Myocyte (in vitro differentiated cells): Measurements from ENCODE around the gene TP73. TPM values are rescaled to one million over a fixed set of nuclear protein-coding genes. Genes with fewer than 3 reads are reported as not detected.

Experiments used
- DNase-seq: peaks from one replicate; pipeline ENCODE4 v3.0.0-alpha.2; 2012; ENCODE audit warnings: low read depth
- polyA plus RNA-seq: library from polyadenylated mRNA; unstranded; fragments of >200 nt; gene quantifications from one replicate; pipeline ENCODE4 v1.2.1, GENCODE V29; 2012; ENCODE audit warnings: missing spikeins
- total RNA-seq: library from RNA; depleted of rRNA; stranded (reverse); fragments of >200 nt; gene quantifications from 2 replicates; pipeline ENCODE4 v1.2.3, GENCODE V29; 2014

The TP73 gene
- 1.3 and 2.2 TPM in 2 replicates for total RNA-seq
- 0.39 TPM for polyA plus RNA-seq

DNA sequence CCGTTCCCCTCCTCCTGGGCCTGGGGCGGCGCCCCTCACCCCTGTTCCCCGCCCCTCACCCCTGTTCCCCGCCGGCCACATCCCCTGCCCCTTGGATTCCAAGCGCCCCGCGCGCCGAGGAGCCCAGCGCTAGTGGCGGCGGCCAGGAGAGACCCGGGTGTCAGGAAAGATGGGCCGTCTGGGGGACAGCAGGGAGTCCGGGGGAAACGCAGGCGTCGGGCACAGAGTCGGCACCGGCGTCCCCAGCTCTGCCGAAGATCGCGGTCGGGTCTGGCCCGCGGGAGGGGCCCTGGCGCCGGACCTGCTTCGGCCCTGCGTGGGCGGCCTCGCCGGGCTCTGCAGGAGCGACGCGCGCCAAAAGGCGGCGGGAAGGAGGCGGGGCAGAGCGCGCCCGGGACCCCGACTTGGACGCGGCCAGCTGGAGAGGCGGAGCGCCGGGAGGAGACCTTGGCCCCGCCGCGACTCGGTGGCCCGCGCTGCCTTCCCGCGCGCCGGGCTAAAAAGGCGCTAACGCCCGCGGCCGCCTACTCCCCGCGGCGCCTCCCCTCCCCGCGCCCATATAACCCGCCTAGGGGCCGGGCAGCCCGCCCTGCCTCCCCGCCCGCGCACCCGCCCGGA lies at the start of gene TP73:
TP73 (plus strand) TSS at position 587 of the 618 bp plus-strand sequence. CDS start 29,850 bp downstream, outside the sequence.
- DNase-seq, result peak; percentile 26

DNA sequence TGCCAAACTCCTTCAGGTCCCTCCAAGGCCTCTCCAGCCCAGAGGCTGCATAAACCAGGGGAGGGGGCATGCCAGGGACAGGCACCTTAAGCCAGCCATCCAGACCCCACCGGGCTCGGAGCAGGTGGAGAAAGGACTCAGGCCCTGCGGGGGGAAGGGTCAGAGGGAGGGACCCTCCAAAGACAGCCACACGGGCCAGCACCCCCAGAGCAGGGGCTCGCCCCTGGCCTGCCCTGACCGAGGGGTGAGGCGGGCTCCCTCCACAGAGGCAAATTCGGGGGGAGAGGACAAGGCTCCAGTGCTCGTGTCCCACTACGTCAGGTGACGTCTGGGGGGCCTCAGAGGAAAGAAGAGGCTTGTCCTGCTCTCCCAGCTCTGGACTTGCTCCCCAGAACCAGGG lies 49.2 kb upstream of the TP73 start:
- DNase-seq, result no peak

DNA sequence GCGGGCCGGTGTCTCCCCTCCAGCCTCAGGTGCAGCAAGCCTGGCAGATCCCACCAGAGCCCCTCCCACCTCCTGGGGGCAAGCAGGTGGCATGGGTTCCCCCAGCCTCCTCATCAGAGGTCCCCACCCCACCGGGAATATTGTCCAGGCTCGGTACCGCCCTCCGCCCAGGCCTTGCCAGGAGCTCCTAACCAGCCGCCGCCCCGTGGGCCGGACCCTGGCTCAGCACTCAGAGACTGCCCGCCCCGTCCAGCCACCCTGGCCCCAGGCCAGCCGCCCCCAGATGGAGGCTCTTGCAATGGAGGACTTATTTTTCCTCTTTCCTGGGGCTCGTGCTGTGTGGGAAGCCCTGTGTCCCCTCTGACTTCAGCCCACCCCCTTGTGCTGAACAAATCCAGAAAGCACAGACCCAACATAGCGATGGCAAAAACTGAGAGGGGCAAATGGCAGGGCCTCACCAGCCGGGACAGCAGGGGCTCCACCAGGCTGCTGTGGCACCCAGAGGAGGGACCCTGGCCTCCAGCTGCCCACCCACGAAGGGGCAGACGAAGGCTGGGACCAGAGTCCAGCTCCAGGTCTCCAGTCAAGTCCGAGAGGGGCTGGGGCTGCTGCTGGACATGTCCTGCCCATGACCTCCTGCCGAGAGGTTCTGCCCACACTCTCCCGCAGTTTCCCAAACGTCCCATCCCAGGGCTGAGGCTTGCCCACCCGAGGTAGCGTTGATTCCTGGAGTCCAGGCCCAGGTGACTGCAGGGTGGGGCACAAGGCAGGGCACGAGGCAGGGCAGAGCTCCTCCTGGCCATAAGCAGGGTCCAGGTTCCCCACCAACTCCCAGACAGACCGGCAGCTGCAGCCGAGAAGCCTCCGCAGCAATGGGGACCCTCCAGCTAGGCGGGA lies 48.5 kb upstream of the TP73 start:
- no peak for DNase-seq

GRCh38 chr1:3604468-3604974 lies 47.8 kb upstream of the TP73 start:
- DNase-seq, result no peak

- DNase-seq, result no peak
Measured at GRCh38 chr1:3604997-3605823, 47.1 kb upstream of the TP73 start.

DNA sequence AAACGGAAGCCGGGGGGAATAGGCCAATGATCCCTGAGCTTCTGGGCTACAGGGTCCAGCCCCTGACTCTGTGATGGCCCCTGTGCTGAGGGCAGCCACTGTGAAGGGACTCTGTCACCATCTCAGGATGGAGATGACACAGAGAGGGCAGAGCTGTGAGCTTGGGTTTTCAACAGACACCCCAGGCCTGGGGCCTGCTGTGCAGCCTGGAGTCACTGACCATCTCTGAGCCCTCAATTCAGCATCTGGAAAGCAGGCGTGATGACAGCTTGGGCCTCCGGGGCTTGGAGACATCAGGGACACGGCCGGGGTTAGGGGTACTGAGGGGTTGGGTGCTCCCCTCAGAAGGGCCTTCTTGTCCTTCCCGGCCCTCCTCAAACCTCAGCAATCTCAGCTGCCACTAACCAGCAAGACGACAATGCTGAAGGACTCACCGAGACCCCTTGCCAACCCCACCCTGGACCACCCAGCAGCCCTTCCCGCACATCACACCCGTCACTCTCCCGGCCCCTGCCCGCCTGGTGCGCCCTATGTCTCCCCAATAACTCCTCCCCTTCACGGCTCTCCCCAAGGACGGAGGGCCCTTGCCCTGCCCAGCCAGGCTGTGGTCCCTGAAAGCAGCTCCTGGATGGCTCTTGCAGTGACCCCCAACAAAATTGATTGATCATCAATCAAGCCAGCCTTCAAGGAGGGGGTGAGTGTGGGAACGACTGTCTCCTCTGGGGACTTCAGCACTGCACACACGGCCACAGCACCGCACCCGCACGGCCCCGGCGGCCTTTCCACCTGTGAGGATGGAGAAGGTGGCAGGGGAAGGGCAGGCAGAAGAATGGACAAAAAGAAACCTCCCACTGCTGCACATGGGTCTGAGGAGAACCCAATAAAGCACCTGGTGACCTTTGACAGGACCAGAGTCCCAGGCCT lies 45.3 kb upstream of the TP73 start:
- no peak for DNase-seq

DNA sequence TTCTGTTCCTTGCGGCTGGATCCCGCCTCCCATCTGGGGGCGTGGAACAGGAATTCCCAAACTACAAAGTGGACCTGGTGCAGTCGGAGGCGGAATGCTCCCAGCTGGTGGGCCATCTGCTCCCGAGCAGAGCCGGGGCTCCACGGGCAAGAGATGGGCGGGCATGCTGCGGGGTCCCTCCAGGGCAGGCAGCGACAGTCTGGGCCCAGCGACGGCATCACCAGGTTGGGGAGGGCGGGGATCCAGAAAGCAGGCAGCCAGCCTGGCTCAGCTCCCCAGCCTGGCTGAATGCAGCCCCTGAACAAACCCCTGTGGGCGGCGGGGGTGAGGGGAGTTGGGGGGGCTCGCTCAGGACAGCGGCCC lies 44.6 kb upstream of the TP73 start:
- no peak for DNase-seq

DNA sequence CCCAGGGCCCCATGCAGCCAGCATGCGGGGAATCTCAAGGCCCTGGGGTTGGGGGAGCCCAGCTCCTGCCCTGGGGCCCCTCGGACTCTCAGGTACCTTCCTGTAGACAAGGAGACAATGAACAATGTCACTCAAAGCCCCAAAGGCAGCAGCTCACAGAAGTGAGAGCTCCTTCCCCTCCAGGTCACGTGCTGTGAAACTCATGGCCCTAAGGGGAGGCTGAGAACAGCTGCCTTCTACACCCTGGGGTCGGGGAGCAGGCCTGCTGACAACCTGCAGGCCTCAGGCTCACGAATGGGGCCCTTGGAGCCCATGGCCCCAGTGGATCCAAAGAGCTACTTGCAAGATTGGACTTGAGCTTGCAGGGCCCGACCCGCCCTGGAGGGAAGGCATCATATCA lies 44.2 kb upstream of the TP73 start:
- no peak for DNase-seq

DNA sequence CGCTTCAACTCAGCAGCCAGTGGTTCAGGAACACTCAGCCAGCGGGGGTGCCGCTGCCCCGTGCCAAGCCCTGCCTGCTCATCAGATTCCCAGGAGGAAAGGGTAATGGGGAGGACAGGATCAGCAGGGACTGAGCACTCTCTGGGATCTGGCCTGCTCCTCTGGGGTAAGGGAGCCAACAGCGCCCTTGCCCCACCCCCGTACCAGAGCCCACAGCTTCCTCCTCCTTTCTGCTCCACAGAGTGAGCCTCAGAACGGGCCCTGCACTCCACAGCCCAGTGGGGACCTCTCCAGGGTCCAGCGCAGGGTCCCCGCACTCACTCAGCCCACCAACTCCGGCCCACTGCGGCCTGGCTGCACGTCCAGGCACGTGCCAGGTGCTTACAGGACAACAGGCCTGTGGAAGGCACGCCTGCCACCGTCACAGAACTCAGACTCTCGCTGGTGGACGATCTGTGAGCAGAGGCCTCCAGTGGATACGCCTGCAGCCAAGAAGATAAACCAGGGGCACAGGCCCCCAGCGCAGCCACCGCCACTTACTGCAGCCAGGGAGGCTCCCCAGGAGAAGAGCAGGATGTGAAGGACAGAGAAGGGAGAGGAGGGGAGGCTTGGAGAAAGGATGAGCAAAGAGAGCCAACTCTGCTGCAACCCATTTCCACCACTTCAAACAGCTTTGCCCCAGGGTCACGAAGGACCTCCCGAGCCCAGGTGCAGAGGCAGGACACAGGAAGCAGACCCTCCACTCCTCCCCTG lies 43.1 kb upstream of the TP73 start:
- DNase-seq, result no peak

DNA sequence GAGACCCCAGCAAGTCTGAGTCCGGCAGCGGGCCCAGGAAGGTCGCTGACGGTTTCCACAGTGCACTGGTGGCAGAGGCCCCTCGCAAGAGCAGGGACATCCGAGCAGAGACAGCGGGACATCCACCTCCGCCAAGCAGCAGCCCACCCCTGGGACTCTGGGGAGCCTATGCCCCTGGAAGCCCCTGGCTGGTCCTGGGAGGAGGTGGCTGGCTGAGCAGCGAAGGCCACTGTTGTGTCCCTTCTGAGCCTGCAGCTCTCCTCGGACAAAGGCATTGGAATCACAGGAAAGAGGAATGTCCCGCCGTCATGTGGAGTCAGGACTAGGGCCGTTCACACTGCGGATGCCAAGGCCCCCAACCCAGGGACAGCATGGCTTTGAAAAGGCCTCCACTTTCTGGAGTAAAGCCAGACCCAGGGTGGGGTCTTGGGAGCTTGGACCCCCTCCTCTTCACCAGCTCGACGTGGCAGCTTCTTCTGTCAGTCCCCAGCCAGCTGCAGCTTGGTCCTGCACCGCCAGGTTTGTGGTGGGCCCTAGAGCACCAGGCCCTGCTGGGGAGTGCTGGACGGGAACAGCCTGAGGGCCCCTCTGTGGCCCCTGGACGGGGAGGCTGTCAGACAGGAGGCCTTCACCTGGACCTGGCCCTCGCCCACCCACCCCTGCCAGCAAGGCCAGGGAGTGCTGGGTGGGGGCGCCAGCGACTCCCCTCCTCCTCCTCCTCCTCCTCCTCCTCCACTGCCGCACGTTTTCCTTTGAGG lies 42.4 kb upstream of the TP73 start:
- no peak for DNase-seq

- no peak for DNase-seq
Measured at GRCh38 chr1:3610527-3611169, 41.7 kb upstream of the TP73 start.

DNA sequence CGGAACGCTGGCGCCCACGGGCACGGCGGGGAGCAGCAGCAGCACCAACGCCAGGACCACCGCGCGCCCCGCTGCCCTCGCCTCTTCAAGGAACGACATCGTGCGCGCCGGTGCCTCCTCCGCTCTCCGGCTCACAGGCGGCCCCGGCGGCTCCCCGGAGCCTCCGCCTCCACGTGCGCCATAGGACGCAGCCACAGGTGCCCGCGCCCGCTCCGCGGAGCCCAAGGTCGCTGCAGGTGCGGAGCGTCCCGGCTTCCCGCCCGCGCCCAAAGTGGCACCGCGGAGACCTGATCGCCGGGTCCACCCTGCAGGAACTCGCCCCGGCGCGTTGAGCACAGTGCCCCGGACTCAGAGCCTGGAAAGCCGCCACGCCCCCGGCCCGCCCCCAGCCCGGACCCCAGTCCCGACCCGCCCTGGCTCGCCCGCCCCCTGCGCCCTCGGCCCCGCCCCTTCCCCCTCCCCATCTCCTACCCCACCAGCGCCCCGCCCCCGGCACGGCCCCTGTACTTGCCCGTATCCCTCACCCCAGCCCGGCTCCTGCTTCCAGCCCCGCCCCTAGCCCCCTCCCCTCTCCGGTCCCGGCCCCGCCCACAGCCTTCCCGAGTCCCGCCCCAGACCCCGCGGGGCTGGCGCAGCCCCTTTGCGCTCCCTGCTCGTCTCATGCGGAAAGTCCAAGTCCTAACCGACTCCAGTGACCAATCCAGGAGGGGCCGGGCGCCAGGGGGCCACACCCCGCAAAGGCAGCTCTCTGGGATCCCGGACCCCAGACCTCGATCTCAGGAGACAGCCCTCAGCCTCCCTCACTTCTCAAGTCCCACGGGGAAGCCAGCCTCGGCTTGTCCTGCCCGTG lies 40.9 kb upstream of the TP73 start, which contains the start of gene MEGF6:
MEGF6 (minus strand) TSS at position 339 of the 850 bp plus-strand sequence; CDS start at position 99, 240 bp downstream.
- no peak for DNase-seq

DNA sequence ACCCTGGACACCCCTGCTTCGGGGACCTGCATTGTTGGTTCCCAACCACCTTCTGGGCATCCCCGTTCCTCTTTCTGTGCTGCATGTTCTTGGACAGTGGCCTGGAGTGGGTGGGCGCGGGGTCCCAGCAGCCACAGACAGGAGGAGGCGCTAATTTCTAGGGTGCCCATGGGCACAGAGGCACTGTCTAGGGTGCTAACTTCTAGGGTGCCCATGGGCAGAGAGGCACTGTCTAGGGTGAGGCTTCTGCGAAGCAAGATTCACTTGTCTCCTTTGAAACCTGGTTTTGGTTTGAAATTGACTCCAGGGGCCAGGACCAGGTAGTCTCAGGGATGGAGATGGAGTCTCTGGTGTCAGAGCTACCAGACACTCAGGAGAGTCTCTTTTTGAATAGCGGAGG lies 40.2 kb upstream of the TP73 start:
- no peak for DNase-seq

GRCh38 chr1:3614755-3615742 lies 37.3 kb upstream of the TP73 start:
- peak; percentile 9 for DNase-seq

DNA sequence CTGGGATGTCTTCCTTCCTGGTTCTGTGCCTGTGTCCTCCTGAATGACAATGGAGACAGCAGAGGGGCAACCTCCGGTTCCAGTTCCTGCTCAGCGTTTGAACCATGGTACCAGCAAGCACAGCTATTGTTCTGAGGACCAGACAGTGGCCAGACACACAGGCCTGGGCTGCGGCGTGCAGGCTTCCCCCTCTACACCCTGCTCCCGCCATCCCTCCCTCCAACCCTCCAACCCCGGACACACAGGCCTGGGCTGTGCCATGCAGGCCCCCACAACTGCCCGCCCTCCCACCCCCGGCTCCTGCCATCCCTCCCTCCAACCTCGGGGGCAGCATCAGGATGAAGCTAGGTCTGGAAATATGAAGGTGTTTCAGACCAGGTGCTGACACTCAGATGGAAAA lies 35.5 kb upstream of the TP73 start:
- no peak for DNase-seq

DNA sequence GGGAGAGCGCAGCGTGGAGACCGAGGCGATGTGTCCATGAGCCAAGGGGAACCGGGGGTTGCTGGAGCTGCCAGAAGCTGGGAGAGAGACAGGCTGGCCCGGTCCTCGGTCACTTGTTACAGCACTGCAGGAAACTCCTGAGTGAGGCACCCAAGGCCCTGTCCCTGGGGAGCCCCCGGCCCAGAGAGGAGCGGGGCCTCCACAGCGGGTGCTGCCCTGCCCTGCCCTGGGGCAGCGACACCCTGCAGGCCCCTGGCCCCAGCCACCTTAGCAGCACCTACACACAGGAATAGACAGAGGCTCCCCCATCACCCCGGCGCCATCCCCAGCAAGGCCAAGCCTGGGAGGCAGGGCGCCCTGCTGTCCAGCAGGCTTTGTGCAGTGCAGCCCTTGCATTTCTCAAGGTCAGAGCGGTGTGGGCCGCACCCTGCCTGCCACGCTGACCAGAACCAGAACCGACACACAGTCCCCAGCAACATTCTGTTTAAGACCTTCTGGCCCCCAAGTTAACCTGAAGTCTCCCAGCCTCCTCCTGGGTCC lies 34.4 kb upstream of the TP73 start:
- DNase-seq, result no peak
